Measurements from ENCODE around the gene ZNF267.
"Not testable (repeated sequence)": the region's sequence is repeated elsewhere in the genome, so short reads cannot be mapped to it uniquely, and the experiment has no call there.

DNA sequence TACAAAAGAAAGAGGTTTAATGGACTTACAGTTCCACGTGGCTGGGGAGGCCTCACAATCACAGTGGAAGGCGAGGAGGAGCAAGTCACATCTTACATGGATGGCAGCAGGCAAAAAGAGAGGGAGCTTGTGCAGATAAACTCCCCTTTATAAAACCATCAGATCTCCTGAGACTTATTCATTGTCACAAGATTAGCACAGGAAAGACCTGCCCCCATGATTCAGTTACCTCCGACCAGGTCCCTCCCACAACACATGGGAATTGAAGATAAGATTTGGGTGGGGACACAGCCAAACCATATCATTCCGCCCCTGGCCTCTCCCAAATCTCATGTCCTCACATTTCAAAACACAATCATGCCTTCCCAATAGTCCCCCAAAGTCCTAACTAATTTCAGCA, 18.5 kb downstream of the ZNF267 start:
- TF ChIP-seq CTCF, POLR2A (IDR thresholded peaks at IDR 0.05): not testable (repeated sequence)

All from thyroid gland (tissue), 4 donors.